Neuronal stem cell (in vitro differentiated cells): ENCODE results near the gene PAOX.

ENCODE experiments used
- DNase-seq: peaks from one replicate; pipeline ENCODE4 v3.0.0-alpha.2; 2013; ENCODE audit warnings: low spot score
- H2AFZ ChIP-seq: one replicate; pipeline ENCODE4 v1.6.1; 2013; ENCODE audit warnings: mild to moderate bottlenecking, low read length, inconsistent platforms
- H2AK5ac ChIP-seq: 2 replicates; pipeline ENCODE4 v1.6.1; 2013; ENCODE audit warnings: low read depth, mild to moderate bottlenecking, inconsistent platforms, low read length, moderate library complexity, mixed read lengths
- H2BK120ac ChIP-seq: 2 replicates; pipeline ENCODE4 v1.6.1; 2013; ENCODE audit warnings: low read depth, mild to moderate bottlenecking, inconsistent platforms, low read length, moderate library complexity, mixed read lengths
- H2BK12ac ChIP-seq: one replicate; pipeline ENCODE4 v1.6.1; 2013; ENCODE audit warnings: low read length, inconsistent platforms
- H2BK15ac ChIP-seq: 2 replicates; pipeline ENCODE4 v1.6.1; 2013; ENCODE audit warnings: mild to moderate bottlenecking, low read length, inconsistent platforms, mixed read lengths
- H2BK5ac ChIP-seq: one replicate; pipeline ENCODE4 v1.6.1; 2013; ENCODE audit warnings: inconsistent platforms, mild to moderate bottlenecking, low read length, moderate library complexity
- H3K14ac ChIP-seq: one replicate; pipeline ENCODE4 v1.6.1; 2013; ENCODE audit warnings: low read length, inconsistent platforms
- H3K18ac ChIP-seq: 2 replicates; pipeline ENCODE4 v1.6.1; 2013; ENCODE audit warnings: low read length, inconsistent platforms
- H3K23ac ChIP-seq: 2 replicates; pipeline ENCODE4 v1.6.1; 2013; ENCODE audit warnings: low read depth, mild to moderate bottlenecking, mixed read lengths, low read length, inconsistent platforms; ENCODE audit not compliant: poor library complexity
- H3K27ac ChIP-seq: replicated peaks from 3 replicates; pipeline ENCODE4 v1.5.1; 2013; ENCODE audit warnings: low read length, inconsistent platforms
- H3K27me3 ChIP-seq, 3 experiments: 2 replicates each; pipeline ENCODE4 v1.6.1; 2013; ENCODE audit warnings: low read length in 3 of 3, mild to moderate bottlenecking in 2 of 3, inconsistent platforms in 1 of 3, low read depth in 1 of 3, mixed read lengths in 1 of 3, moderate library complexity in 1 of 3; ENCODE audit not compliant: control insufficient read depth in 3 of 3, insufficient read depth in 3 of 3
- H3K36me3 ChIP-seq, 2 donors: replicated peaks in 1 of 2; 2 replicates each; pipeline ENCODE4 v1.6.1; 2013; ENCODE audit warnings: low read length in 2 of 2; ENCODE audit not compliant: control insufficient read depth in 2 of 2, insufficient read depth in 2 of 2
- H3K4ac ChIP-seq: 2 replicates; pipeline ENCODE4 v1.6.1; 2013; ENCODE audit warnings: inconsistent platforms, mild to moderate bottlenecking, low read length, moderate library complexity
- H3K4me1 ChIP-seq, 2 donors: 1 replicate in 1 of 2; 2 replicates in 1 of 2; pipeline ENCODE4 v1.6.1; 2013; ENCODE audit warnings: low read length in 2 of 2, low read depth in 1 of 2; ENCODE audit not compliant: control insufficient read depth in 2 of 2, insufficient read depth in 1 of 2
- H3K4me2 ChIP-seq: one replicate; pipeline ENCODE4 v1.6.1; 2013; ENCODE audit warnings: mild to moderate bottlenecking, low read length, inconsistent platforms; ENCODE audit not compliant: insufficient read depth, poor library complexity, severe bottlenecking
- H3K4me3 ChIP-seq, 2 donors: 2 replicates each; pipeline ENCODE4 v1.5.1; 2013; ENCODE audit warnings: low read length in 2 of 2, mild to moderate bottlenecking in 2 of 2, inconsistent platforms in 1 of 2, moderate library complexity in 1 of 2
- H3K79me1 ChIP-seq: one replicate; pipeline ENCODE4 v1.6.1; 2013; ENCODE audit warnings: low read depth, mild to moderate bottlenecking, inconsistent platforms, low read length, moderate library complexity
- H3K9ac ChIP-seq: one replicate; pipeline ENCODE4 v1.6.1; 2013; ENCODE audit warnings: mild to moderate bottlenecking, low read depth, low read length, inconsistent platforms; ENCODE audit not compliant: poor library complexity
- H3K9me3 ChIP-seq, 2 donors: replicated peaks in 1 of 2; 2 replicates each; pipeline versions ENCODE3 to v1.6.1; 2013; ENCODE audit warnings: low read length in 2 of 2, mild to moderate bottlenecking in 2 of 2, inconsistent platforms in 1 of 2, low read depth in 1 of 2, mixed read lengths in 1 of 2, moderate library complexity in 1 of 2; ENCODE audit not compliant: control insufficient read depth in 2 of 2, insufficient read depth in 1 of 2
- H4K8ac ChIP-seq: one replicate; pipeline ENCODE4 v1.6.1; 2013; ENCODE audit warnings: low read depth, mild to moderate bottlenecking, inconsistent platforms, low read length, moderate library complexity
- H4K91ac ChIP-seq: one replicate; pipeline ENCODE4 v1.6.1; 2013; ENCODE audit warnings: low read length, low read depth, mild to moderate bottlenecking, inconsistent platforms; ENCODE audit not compliant: poor library complexity
- WGBS, 2 donors: extraction: QIAGEN DNeasy Blood & Tissue Kit; methylation state at CpG; one replicate each; pipeline ENCODE4 v1.1.7; 2013; ENCODE audit warnings: missing lambda C conversion rate in 2 of 2, mixed read lengths in 1 of 2; ENCODE audit not compliant: insufficient read length in 2 of 2, insufficient replicate concordance in 1 of 2; ENCODE audit errors: extremely low coverage in 2 of 2; 5-methylcytosine and 5-hydroxymethylcytosine counted together

PAOX gene

DNA sequence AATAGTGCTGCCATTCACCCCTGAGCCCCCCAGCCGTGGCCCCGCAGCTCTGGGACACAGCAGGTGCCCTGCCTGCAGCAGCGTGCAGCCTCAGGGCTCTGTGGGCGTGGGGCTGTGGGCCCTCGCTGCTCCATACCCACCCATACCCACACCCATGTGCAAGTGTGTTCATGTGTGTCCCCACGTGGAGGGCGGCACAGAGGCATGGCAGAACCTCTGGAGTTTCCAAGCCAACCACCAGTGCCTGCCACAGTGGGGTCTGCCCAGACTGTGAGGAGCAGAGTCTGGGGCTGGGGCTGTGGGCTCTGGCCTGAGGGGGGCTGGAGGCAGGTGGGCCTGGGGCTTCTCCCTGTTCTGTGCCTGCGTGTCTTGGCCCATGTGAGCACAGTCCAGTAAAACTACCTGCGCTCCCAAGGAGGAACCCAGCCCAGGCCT lies 29.5 kb upstream of the PAOX start:
- DNase-seq = no peak
- WGBS, 2 donors = no CpG with 5 or more reads among the region's 9 CpGs
- H3K4me3 ChIP-seq = peak overlapping the region in 1 of 2 donors; percentile 66

DNA sequence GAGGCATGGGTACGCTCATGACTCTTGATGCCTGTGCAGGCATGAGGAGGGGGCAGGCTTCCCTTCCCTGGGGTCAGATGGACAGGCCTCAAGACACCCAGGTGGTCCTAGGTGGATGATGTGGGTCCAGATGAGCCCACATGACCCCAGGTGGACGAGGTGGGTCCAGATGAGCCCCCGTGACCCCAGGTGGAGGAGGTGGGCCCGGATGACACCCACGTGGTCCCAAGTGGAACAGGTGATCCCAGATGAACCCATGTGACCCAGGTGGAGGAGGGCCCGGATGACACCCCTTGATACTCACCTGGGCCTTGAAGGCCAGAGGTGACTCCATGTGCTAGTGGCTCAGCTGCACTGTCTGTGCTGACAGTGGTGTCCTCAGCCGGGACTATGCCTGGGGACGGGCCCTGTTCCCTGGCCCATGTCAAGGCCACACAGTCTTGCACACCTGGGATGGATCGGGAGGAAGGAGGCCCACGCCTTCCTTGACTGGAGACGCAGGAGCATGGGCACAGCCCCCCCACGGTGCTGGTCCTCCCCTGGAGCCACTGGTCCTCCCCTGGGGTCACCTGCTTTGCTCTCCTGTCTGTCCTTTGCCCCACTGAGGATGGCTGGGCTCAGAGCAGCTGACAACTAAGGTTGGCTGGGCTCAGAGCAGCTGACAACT lies 28.6 kb upstream of the PAOX start:
- no CpG with 5 or more reads among the region's 12 CpGs for WGBS, 2 donors
- H2BK5ac ChIP-seq = peak overlapping the region; percentile 35
- peak overlapping the region; percentile 64 for H3K18ac ChIP-seq

More for the DNA sequence above, 29.5 kb upstream of the PAOX start:
- H3K79me1 ChIP-seq = peaks cover 10% of the 10 kb centered on the region
- H3K27me3 ChIP-seq = no peaks in the 10 kb centered on the region
- H3K18ac ChIP-seq = peak overlapping the region; percentile 74
- H3K4ac ChIP-seq = peak overlapping the region; percentile 37
- H4K8ac ChIP-seq = peak overlapping the region; percentile 82
- H2BK5ac ChIP-seq = peak overlapping the region; percentile 35
- H3K14ac ChIP-seq = peak overlapping the region; percentile 99
- H2AK5ac ChIP-seq = peak overlapping the region; percentile 84
- no peak overlapping the region for H3K27ac ChIP-seq
- peak overlapping the region; percentile 37 for H2BK15ac ChIP-seq
- no peak overlapping the region for H3K4me2 ChIP-seq
- peaks cover 5 to 10% of the 10 kb centered on the region in 2 donors for H3K9me3 ChIP-seq
- H2AFZ ChIP-seq = no peak overlapping the region
- H2BK12ac ChIP-seq = peak overlapping the region; percentile 7
- H4K91ac ChIP-seq = peak overlapping the region; percentile 53
- peaks cover 0 to 7% of the 10 kb centered on the region in 2 donors for H3K4me1 ChIP-seq
- no peak overlapping the region for H2BK120ac ChIP-seq
- peak overlapping the region; percentile 70 for H3K9ac ChIP-seq
- H3K23ac ChIP-seq = peak overlapping the region; percentile 90
- H3K36me3 ChIP-seq = no peaks in the 10 kb centered on the region

DNA sequence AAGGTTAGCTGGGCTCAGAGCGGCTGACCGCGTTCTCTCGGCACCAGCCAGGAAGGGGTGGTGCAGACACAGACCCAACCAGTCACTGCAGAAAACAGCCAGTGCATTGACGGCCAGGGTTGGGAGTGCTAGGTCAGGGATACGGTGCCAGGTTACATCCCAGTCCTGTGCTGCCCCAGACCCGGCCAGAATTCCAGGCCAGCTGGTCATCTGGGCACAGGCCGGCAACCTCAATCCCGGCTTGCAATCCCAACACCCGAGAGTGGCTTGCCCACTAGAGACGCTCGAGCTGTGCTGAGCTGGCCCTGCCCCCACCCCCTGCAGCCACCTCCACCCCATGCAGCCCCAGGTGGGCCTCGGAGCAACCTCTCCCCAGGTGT lies 28.1 kb upstream of the PAOX start:
- Histone ChIP-seq H3K4ac (no peak overlapping the region), H2AK5ac (no peak overlapping the region)
- no CpG with 5 or more reads among the region's 13 CpGs for WGBS, 2 donors

More for the DNA sequence above, 28.6 kb upstream of the PAOX start:
- Histone ChIP-seq H3K4me3 (no peak overlapping the region), H2BK15ac (no peak overlapping the region), H3K9ac (peak overlapping the region; percentile 70), H4K91ac (no peak overlapping the region), H2BK120ac (no peak overlapping the region), H3K4me2 (peak overlapping the region; percentile 18), H3K36me3 (no peaks in the 10 kb centered on the region), H3K4ac (no peak overlapping the region), H3K79me1 (peaks cover 10% of the 10 kb centered on the region), H3K4me1 (peaks cover 0 to 7% of the 10 kb centered on the region in 2 donors), H3K27ac (no peak overlapping the region), H2AFZ (no peak overlapping the region), H3K23ac (peak overlapping the region; percentile 34), H2AK5ac (peak overlapping the region; percentile 84), H3K9me3 (peaks cover 4 to 5% of the 10 kb centered on the region in 2 donors), H2BK12ac (peak overlapping the region; percentile 73), H4K8ac (peak overlapping the region; percentile 48), H3K27me3 (no peaks in the 10 kb centered on the region), H3K14ac (peak overlapping the region; percentile 38)
- DNase-seq = no peak

More for the DNA sequence above, 28.1 kb upstream of the PAOX start:
- H3K4me2 ChIP-seq = no peak overlapping the region
- no peak overlapping the region for H2AFZ ChIP-seq
- H3K4me1 ChIP-seq = peaks cover 0 to 7% of the 10 kb centered on the region in 2 donors
- H3K9me3 ChIP-seq = peaks cover 0 to 5% of the 10 kb centered on the region in 2 donors
- peak overlapping the region; percentile 48 for H4K8ac ChIP-seq
- H3K23ac ChIP-seq = peak overlapping the region; percentile 80
- H3K27ac ChIP-seq = no peak overlapping the region
- no peak overlapping the region for H2BK5ac ChIP-seq
- no peak overlapping the region for H2BK120ac ChIP-seq
- no peak overlapping the region for H3K4me3 ChIP-seq
- no peak overlapping the region for H2BK12ac ChIP-seq
- H3K18ac ChIP-seq = peak overlapping the region; percentile 71
- no peak overlapping the region for H4K91ac ChIP-seq
- H3K79me1 ChIP-seq = peaks cover 10% of the 10 kb centered on the region
- DNase-seq = no peak
- H3K9ac ChIP-seq = peak overlapping the region; percentile 70
- H2BK15ac ChIP-seq = no peak overlapping the region
- no peak overlapping the region for H3K14ac ChIP-seq
- H3K27me3 ChIP-seq = no peaks in the 10 kb centered on the region
- peaks cover 0 to 3% of the 10 kb centered on the region in 2 donors for H3K36me3 ChIP-seq
